Tibial nerve (tissue), 4 donors: ENCODE data around the gene CDK6.

ENCODE experiments used
- CTCF ChIP-seq, 5 experiments: fragments of 200-600 bp in 3 of 5; fragments of 450-650 bp in 2 of 5; sonication (generic) in 3 of 5; IDR thresholded peaks; one replicate each; pipeline ENCODE4 v1.5.1; 2016 to 2019; ENCODE audit warnings: antibody characterized with exemption in 5 of 5, mild to moderate bottlenecking in 3 of 5, moderate library complexity in 2 of 5
- EP300 ChIP-seq, 2 donors: sonication (generic); formaldehyde crosslinking; IDR thresholded peaks; one replicate each; pipeline ENCODE4 v1.6.1; 2017; ENCODE audit warnings: antibody characterized with exemption in 2 of 2, mild to moderate bottlenecking in 1 of 2
- POLR2A ChIP-seq, 2 donors: fragments of 450-650 bp; IDR thresholded peaks; one replicate each; pipeline ENCODE4 v1.6.1; 2017; ENCODE audit warnings: antibody characterized with exemption in 2 of 2, mild to moderate bottlenecking in 2 of 2, moderate library complexity in 2 of 2

GRCh38 chr7:92761391-92762097 lies 74.8 kb downstream of the CDK6 start:
- no peak for TF ChIP-seq CTCF (IDR thresholded peaks at IDR 0.05)
- TF ChIP-seq POLR2A (IDR thresholded peaks at IDR 0.05) = no peak
- TF ChIP-seq EP300 (IDR thresholded peaks at IDR 0.05) = peak; percentile 17 to 22
